HG03565 (cell line): Measurements from ENCODE around the gene UMODL1.

ENCODE experiments used
- ATAC-seq: cut with Tn5 transposase; IDR thresholded peaks from one replicate; pipeline ENCODE4 v1.9.1; 2021; ENCODE audit warnings: mild to moderate bottlenecking, moderate library complexity; ENCODE audit not compliant: unreplicated experiment

Gene UMODL1

DNA sequence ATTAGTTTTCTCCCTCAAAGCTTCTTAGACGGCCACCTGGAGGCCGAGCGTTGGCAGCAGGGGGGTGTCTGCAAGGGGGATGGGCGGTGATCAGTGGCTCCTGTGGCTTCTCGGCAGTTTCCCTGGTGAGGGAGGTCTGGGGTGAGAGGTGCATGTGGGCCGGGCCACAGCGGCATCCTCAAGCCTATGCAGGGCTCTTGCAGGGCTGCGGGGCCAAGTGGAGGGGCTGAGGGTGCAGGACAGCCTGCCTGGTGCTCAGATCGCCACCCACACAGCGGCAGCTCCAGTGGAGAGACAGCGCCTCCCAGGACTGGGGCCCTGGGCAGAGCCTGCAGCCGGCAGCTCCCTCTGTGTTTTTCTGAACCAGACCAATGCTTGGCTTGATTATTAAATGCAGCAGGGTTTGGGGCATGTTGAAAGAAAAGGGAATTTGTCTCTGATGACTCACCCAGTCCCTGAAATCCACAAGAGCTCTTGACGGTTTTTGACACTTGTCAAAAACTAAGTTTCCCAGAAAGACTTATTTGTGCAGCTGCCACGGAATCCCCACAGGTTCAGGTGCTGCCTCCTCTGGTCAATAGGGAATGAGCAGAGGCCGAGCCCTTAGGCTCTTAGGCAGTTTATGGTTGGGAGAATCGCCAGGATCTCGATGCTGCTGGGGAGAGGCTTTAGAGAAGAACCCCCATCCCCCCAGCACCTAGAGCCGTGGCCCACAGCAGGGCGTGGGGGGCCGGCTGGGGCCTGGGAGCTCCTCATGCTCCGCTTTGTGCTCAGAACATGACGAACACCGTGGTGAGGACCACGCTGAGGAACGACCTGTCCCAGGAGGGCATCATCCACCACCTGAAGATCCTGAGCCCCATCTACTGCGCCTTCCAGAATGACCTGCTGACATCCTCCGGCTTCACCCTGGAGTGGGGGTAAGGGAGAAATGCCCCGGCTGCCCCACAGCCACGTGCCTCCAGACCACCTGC, 54.7 kb downstream of the UMODL1 start:
- no peak for ATAC-seq

- no peak for ATAC-seq
Measured at GRCh38 chr21:42127164-42128150, 56.3 kb downstream of the UMODL1 start.

DNA sequence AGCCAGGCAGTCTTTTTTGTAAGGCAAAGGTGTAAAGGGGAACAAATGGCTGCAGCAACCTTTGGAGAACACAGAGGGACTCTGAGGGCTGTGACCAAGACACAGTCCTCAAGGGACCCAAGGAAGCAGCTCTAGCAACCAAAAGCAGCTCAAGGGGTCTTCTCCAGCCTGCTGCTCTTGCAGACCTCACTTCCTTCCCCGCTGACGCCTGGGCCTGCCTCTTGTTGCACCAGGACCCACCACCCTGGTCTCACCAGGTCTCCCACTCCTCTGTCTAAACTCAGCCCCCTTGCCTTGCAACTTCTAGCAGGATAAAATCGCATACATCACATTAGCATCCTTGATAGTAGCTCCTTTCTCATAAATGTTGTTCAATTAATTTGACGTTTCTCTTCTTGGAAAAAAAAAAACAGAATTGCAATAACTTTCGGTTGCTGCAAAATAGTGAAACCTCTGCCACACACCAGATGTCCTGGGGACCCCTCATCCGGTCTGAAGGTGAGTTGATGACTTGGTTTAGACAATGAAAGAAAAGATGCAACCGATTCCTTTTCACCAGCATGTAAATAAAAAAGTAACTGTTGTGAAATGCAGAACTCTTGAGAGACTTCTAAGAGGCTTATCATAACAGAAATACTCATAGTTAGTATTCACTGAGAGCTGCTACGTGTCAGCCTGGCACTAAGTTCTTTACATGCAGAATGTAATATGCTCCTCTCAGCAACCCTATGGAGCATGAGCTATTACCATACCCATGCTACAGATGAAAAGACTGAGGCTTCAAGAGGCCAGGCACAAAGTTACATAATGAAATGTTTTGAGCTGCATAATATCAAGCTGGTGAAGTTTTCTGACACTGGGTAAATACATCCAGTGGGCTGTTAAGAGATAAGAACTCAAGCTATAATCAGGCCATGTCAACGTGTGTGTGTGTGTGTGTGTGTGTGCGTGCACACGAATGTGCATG, 58.5 kb downstream of the UMODL1 start:
- ATAC-seq = no peak

DNA sequence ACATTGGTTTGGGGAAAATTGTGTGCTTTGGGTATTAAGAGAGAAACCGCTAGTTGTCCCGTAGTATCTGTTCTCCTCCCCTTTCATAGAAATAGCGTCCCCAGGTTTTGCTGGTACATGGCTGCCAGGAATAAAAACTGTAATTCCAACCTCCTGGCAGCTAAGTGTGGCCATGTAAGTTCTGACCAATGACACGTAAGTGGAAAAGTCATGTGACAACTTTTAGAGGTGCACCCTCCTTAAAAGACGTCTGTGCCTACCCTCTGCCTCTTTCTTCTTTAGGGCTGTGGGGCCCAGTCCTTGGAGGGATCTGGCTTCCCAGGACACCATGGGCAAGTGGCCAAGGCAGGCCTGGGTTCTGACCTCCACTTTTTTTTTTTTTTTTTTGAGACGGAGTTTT, 59.3 kb downstream of the UMODL1 start:
- no peak for ATAC-seq

- no peak for ATAC-seq
Measured at GRCh38 chr21:42132183-42132582, 61.1 kb downstream of the UMODL1 start.

GRCh38 chr21:42133131-42133530, 62.0 kb downstream of the UMODL1 start:
- no peak for ATAC-seq

DNA sequence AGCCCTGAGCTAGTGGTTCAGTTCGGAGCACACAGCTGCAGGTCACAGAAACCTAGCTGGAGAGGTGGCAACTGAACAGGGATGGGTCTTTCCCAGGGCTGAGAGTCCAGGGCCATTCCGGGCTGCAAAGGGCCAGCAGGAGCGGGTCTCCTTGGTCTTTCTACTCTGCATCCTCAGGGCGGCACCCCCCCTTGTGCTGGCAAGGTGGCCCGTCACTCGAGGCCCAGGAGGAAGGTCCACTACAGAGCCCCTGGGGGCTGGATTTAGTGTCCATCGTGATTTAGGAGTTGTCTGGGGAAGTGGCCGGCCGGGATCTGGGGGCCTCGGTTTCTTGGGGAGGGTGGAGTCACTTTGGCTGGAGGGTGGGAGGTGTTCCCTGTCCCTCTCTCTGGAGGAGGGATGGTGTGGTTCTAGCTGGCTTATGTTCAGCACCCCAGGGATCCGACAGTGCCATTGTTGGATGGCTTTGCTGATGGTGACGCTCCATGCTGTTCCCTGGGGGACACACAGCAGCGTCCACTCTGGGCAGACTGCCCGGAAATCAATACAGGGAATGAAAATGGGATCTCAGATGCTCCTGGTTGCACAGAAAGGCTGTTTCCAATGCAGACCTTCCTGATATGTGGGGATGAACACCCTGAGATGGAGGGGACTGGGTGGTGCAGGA, 64.4 kb downstream of the UMODL1 start:
- ATAC-seq = no peak

GRCh38 chr21:42137191-42137904, 66.2 kb downstream of the UMODL1 start:
- ATAC-seq = no peak

GRCh38 chr21:42140196-42140934, 69.2 kb downstream of the UMODL1 start:
- ATAC-seq = no peak

DNA sequence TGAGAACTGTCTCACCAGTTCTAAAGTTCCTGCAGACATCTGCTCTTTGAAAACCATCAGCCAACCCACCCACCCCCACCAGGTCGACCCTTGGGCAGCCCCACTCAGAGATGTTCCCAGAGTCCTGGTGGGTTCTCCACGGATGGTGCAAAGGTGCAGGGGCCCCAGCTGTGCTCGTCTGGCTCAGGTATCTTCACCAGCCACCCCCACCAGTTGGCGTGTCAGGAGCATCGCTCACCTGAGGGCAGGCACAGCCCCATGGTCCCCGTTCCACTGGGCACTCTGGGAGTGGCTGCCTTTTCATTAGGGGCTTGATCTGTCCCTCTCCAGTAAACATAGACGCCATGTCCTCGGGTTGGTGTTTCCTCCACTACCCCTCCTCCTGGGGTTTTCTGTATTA, 70.5 kb downstream of the UMODL1 start:
- ATAC-seq = no peak

DNA sequence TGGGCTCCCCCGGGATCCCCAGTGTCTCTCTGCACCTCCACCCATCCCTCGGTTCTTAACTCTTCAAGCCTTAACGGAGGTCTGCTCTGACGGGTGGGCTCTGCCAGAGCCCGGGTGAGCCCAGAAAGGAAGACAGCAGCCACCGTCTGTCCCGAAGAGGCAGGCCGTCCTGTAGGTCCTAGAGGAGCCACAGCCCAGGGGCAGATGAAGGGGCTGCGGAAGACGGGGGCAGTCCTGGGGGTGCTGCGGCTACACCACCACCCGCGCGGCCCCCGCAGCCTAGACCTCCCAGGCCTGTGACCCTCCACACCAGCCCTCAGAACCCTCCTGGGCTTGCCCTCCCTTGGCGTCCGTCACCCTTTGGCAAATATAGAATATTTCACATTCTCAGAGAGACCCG, 71.0 kb downstream of the UMODL1 start:
- ATAC-seq = no peak

DNA sequence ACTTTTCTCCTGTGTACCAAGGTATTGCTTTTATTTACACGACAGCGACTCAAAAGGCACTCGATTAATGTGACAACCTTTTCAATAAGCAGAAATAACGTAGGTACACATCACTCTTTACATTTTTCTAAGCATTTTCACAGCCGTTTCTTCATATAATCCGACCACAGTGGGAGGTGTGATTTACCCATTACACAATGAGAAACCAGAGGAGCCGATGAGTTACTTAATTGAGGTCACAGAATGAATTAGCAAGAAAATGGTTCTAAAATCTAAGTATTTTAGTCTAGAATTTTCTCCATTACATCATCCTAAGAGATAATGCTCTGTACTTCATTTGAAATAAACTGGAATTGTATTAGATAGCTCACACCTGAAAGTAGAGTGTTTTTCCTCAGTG, 71.5 kb downstream of the UMODL1 start:
- no peak for ATAC-seq

GRCh38 chr21:42143111-42143510, 72.0 kb downstream of the UMODL1 start:
- ATAC-seq = no peak

DNA sequence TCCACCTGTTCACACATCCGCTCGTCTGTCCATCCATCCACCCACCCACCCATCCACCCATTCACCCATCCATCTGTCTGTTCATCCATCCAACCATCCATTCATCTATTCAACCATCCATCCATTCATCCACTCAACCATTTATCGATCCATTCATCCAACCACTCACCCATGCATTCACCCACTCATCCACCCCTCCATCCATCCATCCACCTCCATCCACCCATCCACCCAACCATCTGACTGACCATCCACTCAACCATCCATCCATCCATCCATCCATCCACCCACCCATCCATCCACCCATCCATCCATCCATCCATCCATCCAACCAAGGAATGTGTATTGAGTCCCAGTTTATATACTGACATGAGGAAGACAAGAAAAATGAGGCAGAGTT, 73.1 kb downstream of the UMODL1 start:
- ATAC-seq = no peak

DNA sequence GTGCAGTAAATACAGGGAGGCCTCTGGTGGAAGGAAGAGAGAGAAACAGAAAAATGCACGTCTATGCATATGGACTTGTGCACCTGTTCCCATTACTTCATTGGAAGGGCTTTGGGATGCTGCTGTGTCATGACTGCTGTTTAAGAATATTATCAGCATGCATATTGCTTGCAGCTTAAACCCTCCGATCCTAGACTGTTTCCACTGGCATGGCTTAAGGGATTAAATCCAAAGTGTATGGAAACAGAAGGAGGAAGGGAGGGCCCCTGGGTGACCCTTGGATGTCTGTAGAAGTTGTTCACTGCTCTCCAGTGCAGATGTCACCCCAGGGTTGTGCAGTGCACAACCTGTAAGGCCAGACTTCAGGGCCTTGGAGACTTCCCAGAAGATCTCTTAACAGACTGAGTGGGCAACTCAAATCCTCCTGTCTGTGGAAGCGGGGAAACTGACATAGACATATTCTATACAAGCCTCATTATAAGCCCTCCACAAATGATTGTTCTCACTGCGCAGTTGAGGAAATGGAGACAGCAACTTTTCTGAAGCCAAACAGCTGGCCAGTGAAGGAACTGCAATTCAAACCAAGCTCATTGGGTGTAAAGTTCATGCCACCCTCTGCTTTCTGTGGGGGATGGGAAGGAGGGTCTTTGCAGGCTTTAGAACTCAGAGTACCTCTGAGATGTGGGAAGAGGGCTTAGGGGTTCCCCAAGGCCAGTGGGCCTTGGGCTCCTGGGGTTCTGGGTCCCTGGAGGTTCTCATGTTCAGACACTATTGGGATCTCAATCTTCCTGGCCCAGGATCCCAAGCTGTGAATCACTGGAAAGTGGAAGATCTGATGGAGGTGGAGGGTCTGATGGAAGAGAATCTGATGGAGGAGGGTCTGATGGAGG, 73.8 kb downstream of the UMODL1 start:
- ATAC-seq = no peak

DNA sequence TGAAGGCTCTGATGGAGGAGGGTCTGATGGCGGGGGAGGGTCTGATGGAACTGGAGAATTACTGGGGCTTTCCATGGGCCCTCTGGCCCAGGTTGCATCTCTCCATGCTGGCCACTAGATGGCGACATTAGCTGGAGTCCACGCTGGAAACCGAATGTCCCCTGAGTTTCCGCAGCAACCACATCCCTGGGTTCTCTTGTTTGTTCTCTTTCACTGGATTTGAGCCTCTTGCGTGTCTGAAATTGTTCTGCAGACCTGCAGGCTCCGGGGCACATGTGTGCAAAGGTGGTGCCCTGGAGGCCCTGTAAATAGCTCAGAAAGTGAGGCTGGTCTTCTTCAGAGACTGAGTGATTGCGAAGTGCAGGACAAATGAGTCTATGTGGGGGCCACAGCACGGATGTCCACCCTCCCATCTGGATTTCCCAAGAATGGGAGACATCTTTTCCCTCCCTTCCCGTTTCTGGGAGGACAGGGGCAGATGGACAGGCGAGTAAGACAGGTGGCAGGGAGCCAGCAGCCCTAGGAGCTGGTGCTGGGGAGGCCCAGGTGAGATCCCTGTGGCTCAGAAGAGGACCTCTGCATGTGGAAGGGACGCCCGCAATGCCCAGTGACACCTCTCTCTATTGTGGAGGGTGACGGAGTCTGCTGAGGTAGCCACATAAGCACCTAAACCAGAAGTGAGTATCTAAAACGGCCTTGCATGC, 74.6 kb downstream of the UMODL1 start:
- ATAC-seq = no peak

DNA sequence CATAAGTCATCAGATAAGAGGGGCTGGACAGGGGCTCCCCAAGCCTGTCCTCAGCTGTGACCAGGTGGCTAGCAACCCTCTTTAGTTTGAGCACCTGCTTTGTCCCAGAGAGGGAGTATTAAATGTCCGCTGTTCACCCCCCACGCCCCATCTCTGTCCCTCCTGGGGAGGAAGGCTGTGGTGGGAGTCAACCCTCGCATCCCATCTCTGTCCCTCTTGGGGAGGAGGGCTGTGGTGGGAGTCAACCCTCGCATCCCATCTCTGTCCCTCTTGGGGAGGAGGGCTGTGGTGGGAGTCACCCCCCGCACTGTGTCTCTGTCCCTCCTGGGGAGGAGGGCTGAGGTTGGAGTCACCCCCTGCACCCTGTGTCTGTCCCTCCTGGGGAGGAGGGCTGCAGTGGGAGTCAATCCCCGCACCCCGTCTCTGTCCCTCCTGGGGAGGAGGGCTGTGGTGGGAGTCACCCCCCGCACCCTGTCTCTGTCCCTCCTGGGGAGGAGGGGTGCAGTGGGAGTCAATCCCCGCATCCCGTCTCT, 75.2 kb downstream of the UMODL1 start:
- ATAC-seq = no peak
